GM23338 (cell line): ENCODE data around the gene ACOT11. TPM values are rescaled to one million over a fixed set of nuclear protein-coding genes. Genes with fewer than 3 reads are reported as not detected.

Experiments used
- ATAC-seq: fragments of 200-7000 bp; cut with Tn5 transposase; 3 replicates; pipeline ENCODE4 v1.9.1; 2020
- DNase-seq: peaks from one replicate; pipeline ENCODE4 v3.0.0-alpha.2; 2015; ENCODE audit warnings: low spot score
- H2AFZ ChIP-seq: fragments of 200-600 bp; sonication (generic); 2 replicates; pipeline ENCODE4 v1.8.0; 2016; ENCODE audit warnings: antibody characterized with exemption, mild to moderate bottlenecking, moderate library complexity
- H3F3A ChIP-seq: fragments of 200-600 bp; sonication (generic); replicated peaks from 2 replicates; pipeline ENCODE4 v1.8.0; 2017; ENCODE audit warnings: antibody characterized with exemption, mixed run types, low read depth
- H3K27ac ChIP-seq: fragments of 200-600 bp; sonication (generic); 2 replicates; pipeline ENCODE4 v1.6.1; 2016; ENCODE audit warnings: low read depth
- H3K27me3 ChIP-seq: fragments of 200-600 bp; sonication (generic); 2 replicates; pipeline ENCODE4 v1.8.0; 2016; ENCODE audit warnings: mild to moderate bottlenecking, mixed run types, moderate library complexity; ENCODE audit not compliant: insufficient read depth
- H3K36me3 ChIP-seq: fragments of 200-600 bp; sonication (generic); 2 replicates; pipeline ENCODE4 v1.8.0; 2016; ENCODE audit warnings: mild to moderate bottlenecking; ENCODE audit not compliant: insufficient read depth
- H3K4me1 ChIP-seq: fragments of 200-600 bp; sonication (generic); 2 replicates; pipeline ENCODE4 v1.8.0; 2016; ENCODE audit warnings: mild to moderate bottlenecking, moderate library complexity; ENCODE audit not compliant: insufficient read depth
- H3K4me2 ChIP-seq: fragments of 200-600 bp; sonication (generic); 2 replicates; pipeline ENCODE4 v1.7.1; 2017; ENCODE audit warnings: mixed run types
- H3K4me3 ChIP-seq: fragments of 200-600 bp; sonication (generic); 2 replicates; pipeline ENCODE4 v1.6.1; 2016; ENCODE audit warnings: mixed run types
- H3K79me2 ChIP-seq: fragments of 200-600 bp; sonication (generic); replicated peaks from 2 replicates; pipeline ENCODE4 v1.8.0; 2017; ENCODE audit warnings: mild to moderate bottlenecking; ENCODE audit not compliant: insufficient read depth
- H3K9me2 ChIP-seq: fragments of 200-600 bp; sonication (generic); 2 replicates; pipeline ENCODE4 v1.8.0; 2017; ENCODE audit not compliant: insufficient read depth
- H4K20me1 ChIP-seq: fragments of 200-600 bp; sonication (generic); replicated peaks from 2 replicates; pipeline ENCODE4 v1.8.0; 2017; ENCODE audit warnings: mild to moderate bottlenecking; ENCODE audit not compliant: insufficient read depth
- H3K27ac Mint-ChIP-seq: 2 replicates; pipeline ENCODE4 v1.8.0; 2020; ENCODE audit warnings: inconsistent platforms, mild to moderate bottlenecking, moderate library complexity, mixed read lengths
- H3K27me3 Mint-ChIP-seq: 3 replicates; pipeline ENCODE4 v1.8.0; 2022; ENCODE audit warnings: low read depth, mild to moderate bottlenecking, moderate library complexity, mixed read lengths, inconsistent platforms; ENCODE audit not compliant: insufficient read depth, poor library complexity
- H3K36me3 Mint-ChIP-seq: 3 replicates; pipeline ENCODE4 v1.8.0; 2021; ENCODE audit warnings: low read depth, mild to moderate bottlenecking, inconsistent platforms, moderate library complexity, mixed read lengths
- H3K4me1 Mint-ChIP-seq: 3 replicates; pipeline ENCODE4 v1.8.0; 2020; ENCODE audit warnings: mild to moderate bottlenecking, inconsistent platforms, mixed read lengths
- H3K4me3 Mint-ChIP-seq: 3 replicates; pipeline ENCODE4 v1.8.0; 2021; ENCODE audit warnings: moderate library complexity, mild to moderate bottlenecking, inconsistent platforms, mixed read lengths
- H3K9me3 Mint-ChIP-seq: 3 replicates; pipeline ENCODE4 v1.8.0; 2020; ENCODE audit warnings: moderate library complexity, mild to moderate bottlenecking, inconsistent platforms, mixed read lengths
- CREB1 ChIP-seq: fragments of 250-450 bp; sonication (Bioruptor Pico); IDR thresholded peaks from 2 replicates; pipeline ENCODE4 v1.5.0; 2020; ENCODE audit warnings: low read depth, mild to moderate bottlenecking, moderate library complexity
- EZH2 ChIP-seq: fragments of 200-600 bp; sonication (generic); IDR thresholded peaks from one replicate; pipeline ENCODE4 v1.8.0; 2017; ENCODE audit warnings: antibody characterized with exemption, mild to moderate bottlenecking, low read depth; ENCODE audit not compliant: unreplicated experiment
- EZH2phosphoT487 ChIP-seq: fragments of 200-600 bp; sonication (generic); IDR thresholded peaks from one replicate; pipeline ENCODE4 v1.8.1; 2018; ENCODE audit warnings: antibody characterized with exemption; ENCODE audit not compliant: unreplicated experiment
- POLR2AphosphoS5 ChIP-seq: IDR thresholded peaks from 2 replicates; pipeline ENCODE4 v1.6.1; 2016; ENCODE audit warnings: antibody characterized with exemption, low read depth
- REST ChIP-seq: IDR thresholded peaks from one replicate; pipeline ENCODE4 v1.6.1; 2018; ENCODE audit warnings: antibody characterized with exemption; ENCODE audit not compliant: unreplicated experiment
- STAT1 ChIP-seq: IDR thresholded peaks from one replicate; pipeline ENCODE4 v1.6.1; 2016; ENCODE audit warnings: antibody characterized with exemption; ENCODE audit not compliant: unreplicated experiment
- ZNF114 ChIP-seq: fragments of 250-450 bp; sonication (Bioruptor Pico); IDR thresholded peaks from 2 replicates; pipeline ENCODE4 v1.5.0; 2020; ENCODE audit warnings: mild to moderate bottlenecking, moderate library complexity
- ZNF331 ChIP-seq: fragments of 250-450 bp; sonication (Bioruptor Pico); IDR thresholded peaks from 2 replicates; pipeline ENCODE4 v1.5.0; 2020; ENCODE audit warnings: low read depth, mild to moderate bottlenecking, moderate library complexity
- ZNF462 ChIP-seq: fragments of 250-450 bp; sonication (Bioruptor Pico); IDR thresholded peaks from 2 replicates; pipeline ENCODE4 v1.5.0; 2020; ENCODE audit warnings: mild to moderate bottlenecking, moderate library complexity
- polyA plus RNA-seq: library from polyadenylated mRNA; unstranded; fragments of >200 nt; fragmentation: Nextera tagmentation; extraction: Ambion mirVana; gene quantifications from 2 replicates; pipeline ENCODE4 v1.2.1, GENCODE V29; 2016
- total RNA-seq: library from RNA; depleted of rRNA; stranded (reverse); fragments of >200 nt; shearing (Covaris generic); gene quantifications from 2 replicates; pipeline ENCODE4 v1.2.3, GENCODE V29; 2014

ACOT11 gene
- total and polyA plus RNA-seq, 2 experiments from 2014 or later: 1.6 to 2.7 TPM

GRCh38 chr1:54609301-54609921 is 61.4 kb downstream of the ACOT11 start (continued):
- TF ChIP-seq ZNF462 (no peak), EZH2phosphoT487 (no peak), REST (no peak), ZNF114 (CRISPR knock-in tag) (no peak), STAT1 (no peak)

GRCh38 chr1:54610048-54610447 is 62.0 kb downstream of the ACOT11 start:
- Mint-ChIP-seq H3K4me1 (peaks cover 34% of the 10 kb centered on the region), H3K36me3 (no peaks in the 10 kb centered on the region), H3K27ac (peak overlapping the region; percentile 59; the same call in 1 of the 2 replicates), H3K4me3 (no peak overlapping the region), H3K27me3 (peaks cover 18% of the 10 kb centered on the region), H3K9me3 (no peaks in the 10 kb centered on the region)
- Histone ChIP-seq H4K20me1 (no peaks in the 10 kb centered on the region), H2AFZ (no peak overlapping the region), H3K27ac (no peak overlapping the region), H3K9me2 (no peaks in the 10 kb centered on the region), H3K4me2 (no peak overlapping the region), H3K36me3 (no peaks in the 10 kb centered on the region), H3K79me2 (no peaks in the 10 kb centered on the region), H3K4me3 (no peak overlapping the region), H3F3A (no peaks in the 10 kb centered on the region), H3K4me1 (peaks cover 4% of the 10 kb centered on the region; the same call in 1 of the 2 replicates), H3K27me3 (no peaks in the 10 kb centered on the region)
- TF ChIP-seq POLR2AphosphoS5 (no peak), CREB1 (CRISPR knock-in tag) (no peak), EZH2phosphoT487 (no peak), EZH2 (no peak), ZNF331 (CRISPR knock-in tag) (no peak), REST (no peak)
- ATAC-seq: peak; percentile 62
- peak; percentile 80 for DNase-seq
